NCI-H2227 treated with DMSO at 0.1 percent for 48 hours (cell line): ENCODE data around the gene GNAQ.

Experiments
- DNase-seq: peaks from one replicate; lab custom pipeline; 2025; lab: John Stamatoyannopoulos, UW

Gene GNAQ

DNA sequence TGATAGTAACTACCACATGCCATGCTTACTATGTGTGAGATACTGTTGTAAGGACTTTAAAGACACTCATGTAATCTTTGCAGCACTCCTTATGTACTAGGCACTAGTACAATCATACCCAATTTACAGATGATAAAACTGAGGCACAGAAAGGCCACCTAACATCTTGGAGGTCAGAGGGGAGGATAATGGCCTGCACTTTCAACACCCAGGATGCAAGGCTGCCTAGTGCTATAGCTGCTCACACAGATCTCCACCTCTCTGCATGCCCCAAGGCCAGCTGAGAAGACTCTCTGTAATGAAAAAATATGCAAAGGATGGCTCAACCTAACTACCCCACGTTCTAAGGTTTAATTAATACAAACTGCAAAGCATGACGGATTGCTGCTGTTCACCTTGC, 57.2 kb downstream of the GNAQ start:
- DNase-seq = no peak

DNA sequence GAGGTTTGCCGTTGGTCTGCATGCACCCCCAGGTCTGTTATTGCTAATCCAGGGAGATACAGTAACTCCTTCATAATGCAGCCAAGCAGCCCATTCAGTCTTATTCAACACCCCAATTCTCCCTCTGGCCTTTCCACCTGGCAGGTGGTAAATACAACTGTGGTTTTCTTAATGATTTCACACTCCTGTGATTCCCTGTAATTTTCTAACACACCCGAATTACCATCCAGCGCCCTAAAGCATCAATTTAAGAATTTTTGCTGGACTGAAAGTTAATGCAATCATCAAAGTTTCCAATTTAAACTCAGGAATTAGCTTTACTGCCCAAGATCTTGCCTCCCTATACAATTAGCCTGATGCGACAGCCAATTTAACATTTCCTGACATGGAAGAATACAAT, 62.5 kb downstream of the GNAQ start:
- no peak for DNase-seq

GRCh38 chr9:77968506-77968905, 63.1 kb downstream of the GNAQ start:
- DNase-seq = no peak

GRCh38 chr9:77966718-77967117, 64.9 kb downstream of the GNAQ start:
- no peak for DNase-seq

- DNase-seq = no peak
Measured at GRCh38 chr9:77965445-77966123, 66.0 kb downstream of the GNAQ start.

DNA sequence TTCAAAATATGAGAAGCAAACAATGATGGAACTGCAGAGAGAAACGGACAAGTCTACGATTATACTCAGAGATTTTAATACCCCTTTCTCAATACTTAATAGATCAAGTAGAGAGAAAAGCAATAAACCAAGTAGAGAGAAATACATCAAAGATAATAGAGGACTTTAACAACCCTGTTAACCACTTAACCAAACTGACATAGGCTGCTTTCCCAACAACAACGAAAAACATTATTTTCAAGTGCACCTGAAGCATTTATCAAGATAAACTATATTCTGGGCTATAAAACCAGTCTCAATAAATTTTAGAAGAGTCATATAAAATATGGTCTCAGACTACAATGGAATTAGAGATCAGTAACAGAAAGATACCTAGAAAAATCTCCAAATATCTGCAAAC, 67.4 kb downstream of the GNAQ start:
- DNase-seq = no peak

- no peak for DNase-seq
Measured at GRCh38 chr9:77961541-77961940, 70.1 kb downstream of the GNAQ start.

GRCh38 chr9:77960356-77961153, 71.1 kb downstream of the GNAQ start:
- no peak for DNase-seq

GRCh38 chr9:77959803-77960202, 71.8 kb downstream of the GNAQ start:
- no peak for DNase-seq

DNA sequence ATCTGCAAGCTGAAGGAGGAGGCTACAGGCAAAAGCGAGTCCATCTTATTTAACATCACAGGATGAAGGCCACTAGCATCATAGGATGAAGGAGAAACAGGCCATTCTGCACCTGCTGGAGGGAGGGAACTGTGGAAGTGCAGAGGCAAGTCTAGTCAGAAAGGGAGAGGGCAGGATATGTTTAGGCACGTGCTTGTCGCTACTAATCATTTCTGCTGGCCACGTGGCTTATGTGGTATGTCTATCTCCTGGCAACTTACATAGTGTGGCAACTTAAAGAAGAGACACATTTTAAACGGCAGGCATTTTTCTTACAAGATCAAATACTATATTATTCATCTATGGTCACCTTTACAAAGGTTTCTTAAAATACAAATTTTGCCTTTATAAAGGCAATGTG, 74.0 kb downstream of the GNAQ start:
- no peak for DNase-seq

- no peak for DNase-seq
Measured at GRCh38 chr9:77956555-77956954, 75.1 kb downstream of the GNAQ start.

GRCh38 chr9:77954666-77955015, 77.0 kb downstream of the GNAQ start:
- no peak for DNase-seq

DNA sequence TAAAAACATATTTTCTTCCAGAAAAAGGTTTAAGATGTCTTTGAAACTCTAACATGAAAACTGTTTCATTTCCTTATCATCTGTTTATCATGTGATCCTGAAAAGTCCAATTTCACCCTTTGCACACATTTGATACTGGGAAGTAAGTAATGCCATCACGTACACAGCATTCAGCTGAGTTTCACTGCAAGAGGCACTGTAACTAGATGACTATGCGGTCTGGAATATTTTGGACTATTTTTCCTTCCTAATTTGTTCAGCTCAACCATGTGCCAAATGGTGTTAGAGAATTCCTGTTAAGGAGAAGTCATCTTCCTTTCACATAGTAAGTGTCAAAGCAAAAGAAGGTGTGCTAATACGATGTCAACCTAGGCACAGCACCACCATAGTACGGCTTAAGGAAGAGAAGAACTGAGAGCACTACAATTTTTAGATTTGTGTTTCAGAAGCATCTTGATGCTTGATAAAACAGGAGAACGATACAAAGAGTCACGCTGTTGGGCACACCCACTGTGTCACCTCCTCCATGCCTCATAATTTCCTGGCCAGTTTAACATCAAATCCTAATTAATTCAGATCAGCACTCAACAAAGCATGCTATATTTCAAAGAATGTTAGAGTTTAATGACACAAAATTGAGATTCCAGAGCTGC, 77.5 kb downstream of the GNAQ start:
- DNase-seq = no peak

GRCh38 chr9:77953590-77953989, 78.0 kb downstream of the GNAQ start:
- DNase-seq = no peak

GRCh38 chr9:77952635-77953328, 78.8 kb downstream of the GNAQ start:
- DNase-seq = no peak

DNA sequence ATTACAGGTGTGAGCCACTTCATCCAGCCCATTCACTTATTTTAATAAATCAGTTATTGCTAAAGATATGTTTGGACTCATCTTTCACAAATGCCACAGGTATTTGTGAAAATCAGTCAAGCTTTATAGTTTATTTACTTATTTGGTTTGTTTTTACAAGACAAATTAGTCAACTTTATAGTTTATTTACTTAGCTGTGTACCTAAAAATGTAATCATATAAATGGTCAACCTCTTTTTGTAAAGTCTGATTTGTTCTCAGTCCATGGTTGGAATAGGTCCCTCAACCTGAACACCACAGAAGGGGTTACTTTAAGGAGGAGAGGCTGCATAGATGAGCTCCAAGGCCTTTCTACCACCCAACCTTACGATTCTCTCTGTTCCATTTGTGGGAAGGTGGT, 80.2 kb downstream of the GNAQ start:
- DNase-seq = no peak

DNA sequence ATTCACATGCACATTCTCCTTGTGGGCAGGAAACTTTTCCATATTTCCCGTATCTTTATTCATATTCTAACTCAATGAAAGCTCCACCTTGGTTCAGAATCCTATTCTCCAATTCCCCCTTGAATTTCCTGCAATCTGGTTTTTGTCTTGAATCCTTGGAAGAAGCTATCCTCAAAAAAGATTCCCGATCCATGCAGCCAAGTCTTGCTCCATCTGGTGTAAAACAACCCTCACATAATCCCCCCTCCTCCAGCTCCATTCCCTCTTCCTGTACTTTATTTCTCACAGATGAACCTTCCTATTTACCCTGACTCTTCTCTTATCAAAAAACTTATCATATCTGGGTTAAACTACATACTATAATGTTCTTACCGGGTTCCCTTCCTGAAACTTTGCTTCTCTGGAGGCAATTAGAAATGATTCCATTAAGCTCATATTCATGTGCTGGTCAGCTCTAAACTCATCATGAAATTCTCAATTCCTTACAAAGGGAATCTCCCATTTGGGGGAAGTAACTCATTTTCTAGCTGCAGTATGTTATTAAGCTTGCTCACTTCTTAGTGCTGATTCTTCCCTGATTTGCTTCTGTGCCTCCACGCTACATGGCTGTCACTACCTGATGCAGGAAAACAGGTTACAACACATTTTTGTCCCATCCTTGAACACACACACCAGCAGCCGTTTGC, 81.7 kb downstream of the GNAQ start:
- no peak for DNase-seq

DNA sequence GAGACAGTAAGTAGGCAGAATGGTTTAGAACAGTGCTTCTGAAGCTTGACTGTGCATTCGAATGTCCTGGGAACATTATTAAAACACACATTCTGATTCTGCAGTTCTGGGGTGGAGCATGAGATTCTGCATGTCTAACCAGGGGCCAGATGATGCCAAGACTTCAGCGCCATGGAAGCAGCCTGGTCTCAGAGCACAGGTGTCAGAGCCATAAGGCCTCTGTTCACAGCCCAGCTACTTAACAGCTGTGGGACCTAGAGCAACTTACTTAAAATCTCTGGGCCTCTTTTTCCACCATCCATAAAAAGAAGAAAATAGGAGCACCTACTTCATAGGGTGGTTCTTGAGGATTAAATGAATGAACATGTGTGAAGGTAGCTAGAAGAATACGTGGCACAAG, 84.0 kb downstream of the GNAQ start:
- no peak for DNase-seq

DNA sequence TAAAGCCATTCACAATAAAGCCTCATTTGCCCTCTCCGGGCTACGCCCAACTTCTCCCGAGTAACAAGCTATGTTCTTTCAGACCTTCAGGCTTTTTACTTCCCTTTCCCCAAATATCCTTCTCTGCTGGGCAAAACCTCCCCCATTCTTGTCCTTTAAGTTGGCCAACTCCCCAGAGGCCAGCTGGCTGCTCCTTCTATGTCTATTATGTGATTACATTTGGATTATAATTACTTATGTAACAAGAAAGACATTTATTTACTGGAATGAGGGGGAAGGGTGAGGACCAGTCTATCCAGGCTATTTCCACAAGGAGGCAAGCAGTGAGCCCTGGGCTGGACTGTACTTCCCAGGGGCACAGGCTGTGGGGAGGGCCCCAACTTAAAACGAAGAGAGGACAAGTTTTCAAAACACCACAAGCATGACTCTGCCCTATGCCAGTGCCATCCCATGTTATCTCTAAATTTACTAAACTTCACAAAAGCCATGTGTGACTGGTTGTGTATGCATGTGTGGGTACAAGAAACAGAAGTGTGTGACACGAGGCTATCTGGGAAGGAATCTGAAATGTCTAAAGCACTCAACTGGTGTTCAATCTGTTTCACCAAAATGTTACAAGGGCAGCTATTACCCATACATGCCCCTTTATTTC, 84.5 kb downstream of the GNAQ start:
- DNase-seq = no peak

DNA sequence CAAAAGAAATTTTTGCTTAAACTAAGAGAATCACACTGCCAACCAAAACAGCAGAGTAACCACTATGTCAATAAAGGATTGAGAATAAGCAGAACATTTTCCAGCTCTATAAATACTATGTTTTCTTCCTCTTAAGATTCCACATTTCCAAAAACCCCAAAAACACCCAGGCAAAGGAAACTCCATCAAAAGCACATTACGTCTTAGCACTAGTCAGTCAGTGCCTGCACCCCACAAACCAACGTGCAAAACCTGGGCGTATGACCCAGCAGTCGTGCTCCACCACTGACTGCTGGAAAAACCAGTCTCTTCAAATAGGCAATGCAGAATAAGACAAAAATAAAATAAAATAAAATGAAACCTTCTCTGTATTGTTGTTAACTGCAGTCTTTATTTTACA, 85.3 kb downstream of the GNAQ start:
- no peak for DNase-seq

GRCh38 chr9:77945798-77946197, 85.8 kb downstream of the GNAQ start:
- no peak for DNase-seq
